Activated CD8-positive, alpha-beta T cell treated with anti-CD3 and anti-CD28 coated beads for 36 hours (primary cell): ENCODE measurements around the gene POC1B. TPM values are rescaled to one million over a fixed set of nuclear protein-coding genes. Genes with fewer than 3 reads are reported as not detected.

ENCODE experiments used
- ATAC-seq: fragments of 200-7000 bp; cut with Tn5 transposase; one replicate; pipeline ENCODE4 v1.10.0; 2021; ENCODE audit warnings: mild to moderate bottlenecking, moderate library complexity
- CTCF ChIA-PET: fragments of 350-600 bp; sonication (Branson Sonifier 250); formaldehyde crosslinking; loops from one replicate; lab custom pipeline; 2021; ENCODE audit warnings: antibody characterized with exemption; lab: Charles Lee
- POLR2A ChIA-PET: fragments of 350-600 bp; sonication (Branson Sonifier 250); formaldehyde crosslinking; loops from one replicate; lab custom pipeline; 2021; ENCODE audit warnings: antibody characterized with exemption; lab: Charles Lee
- DNase-seq: peaks from one replicate; pipeline ENCODE4 v3.0.0-alpha.2; 2020
- H3K27ac Mint-ChIP-seq: one replicate; pipeline ENCODE4 v1.8.0; 2021; ENCODE audit warnings: mild to moderate bottlenecking, mixed read lengths
- H3K27me3 Mint-ChIP-seq: one replicate; pipeline ENCODE4 v1.8.0; 2021; ENCODE audit warnings: mixed read lengths
- H3K36me3 Mint-ChIP-seq: one replicate; pipeline ENCODE4 v1.8.0; 2021; ENCODE audit warnings: low read depth, mixed read lengths
- H3K4me1 Mint-ChIP-seq: one replicate; pipeline ENCODE4 v1.8.0; 2021; ENCODE audit warnings: low read depth, mixed read lengths
- H3K4me3 Mint-ChIP-seq: one replicate; pipeline ENCODE4 v1.8.0; 2021; ENCODE audit warnings: mild to moderate bottlenecking, moderate library complexity, mixed read lengths
- H3K9me3 Mint-ChIP-seq: one replicate; pipeline ENCODE4 v1.8.0; 2021; ENCODE audit warnings: mixed read lengths
- intact Hi-C: fragments of 100-400 bp; cut with micrococcal nuclease; formaldehyde crosslinking; loops from one replicate; pipeline ENCODE4 v1.10.0; 2022
- total RNA-seq, 2 experiments: library from RNA; stranded (reverse); gene quantifications; one replicate each; pipeline ENCODE4 v1.2.3, GENCODE V29; 2021
- TF ChIP-seq, protein P1 (sequence below): fragments of 200-600 bp; IDR thresholded peaks from one replicate; pipeline ENCODE4 v1.8.0; 2022; ENCODE audit warnings: antibody characterized with exemption, mild to moderate bottlenecking

The POC1B gene
- total RNA-seq, 2 experiments from 2014 or later, result 31.9 to 34.8 TPM

DNA sequence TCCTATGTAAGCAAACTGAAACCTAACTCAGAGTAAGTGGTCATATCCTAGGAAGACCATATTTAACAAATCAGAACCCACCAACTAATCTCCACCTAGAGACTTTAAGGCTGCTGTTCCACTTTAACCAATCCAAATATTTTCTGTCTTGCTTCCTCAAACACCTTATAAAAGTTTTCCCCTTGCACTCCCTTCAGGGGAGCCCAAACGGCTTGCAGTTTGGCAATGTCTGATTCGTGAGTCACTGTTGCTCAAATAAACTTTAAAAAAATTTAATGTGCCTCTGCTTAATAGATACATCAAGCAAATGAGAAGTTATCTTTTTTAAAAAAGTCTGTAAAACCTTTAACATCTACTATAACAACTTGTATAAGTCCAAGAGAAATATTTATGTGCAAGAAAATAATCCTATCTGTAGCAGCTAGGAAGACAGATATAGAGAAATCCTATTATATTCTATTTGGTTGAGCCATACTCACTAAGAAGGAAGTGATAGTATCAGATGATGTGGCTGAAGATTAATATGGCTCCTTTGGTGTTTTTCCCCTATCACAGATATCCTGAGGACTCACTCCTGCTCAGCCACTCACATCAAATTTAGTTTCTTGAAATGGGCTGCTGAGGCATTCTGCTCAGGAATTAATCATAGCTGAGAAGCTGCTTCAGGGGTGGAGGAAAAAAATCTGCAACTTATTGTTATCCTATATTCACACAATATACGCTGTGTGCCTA, 108.4 kb downstream of the POC1B start:
- ChIA-PET CTCF (no interaction called here), POLR2A (no interaction called here)
- ATAC-seq, result no peak
- TF ChIP-seq, protein P1, sequence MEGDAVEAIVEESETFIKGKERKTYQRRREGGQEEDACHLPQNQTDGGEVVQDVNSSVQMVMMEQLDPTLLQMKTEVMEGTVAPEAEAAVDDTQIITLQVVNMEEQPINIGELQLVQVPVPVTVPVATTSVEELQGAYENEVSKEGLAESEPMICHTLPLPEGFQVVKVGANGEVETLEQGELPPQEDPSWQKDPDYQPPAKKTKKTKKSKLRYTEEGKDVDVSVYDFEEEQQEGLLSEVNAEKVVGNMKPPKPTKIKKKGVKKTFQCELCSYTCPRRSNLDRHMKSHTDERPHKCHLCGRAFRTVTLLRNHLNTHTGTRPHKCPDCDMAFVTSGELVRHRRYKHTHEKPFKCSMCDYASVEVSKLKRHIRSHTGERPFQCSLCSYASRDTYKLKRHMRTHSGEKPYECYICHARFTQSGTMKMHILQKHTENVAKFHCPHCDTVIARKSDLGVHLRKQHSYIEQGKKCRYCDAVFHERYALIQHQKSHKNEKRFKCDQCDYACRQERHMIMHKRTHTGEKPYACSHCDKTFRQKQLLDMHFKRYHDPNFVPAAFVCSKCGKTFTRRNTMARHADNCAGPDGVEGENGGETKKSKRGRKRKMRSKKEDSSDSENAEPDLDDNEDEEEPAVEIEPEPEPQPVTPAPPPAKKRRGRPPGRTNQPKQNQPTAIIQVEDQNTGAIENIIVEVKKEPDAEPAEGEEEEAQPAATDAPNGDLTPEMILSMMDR, result no peak
- no peak for DNase-seq
- Mint-ChIP-seq H3K9me3 (no peaks in the 10 kb centered on the region), H3K36me3 (peaks cover 9% of the 10 kb centered on the region), H3K4me3 (no peak overlapping the region), H3K27ac (no peak overlapping the region), H3K27me3 (no peaks in the 10 kb centered on the region), H3K4me1 (peaks cover 4% of the 10 kb centered on the region)
- intact Hi-C loops, result no loop called here

DNA sequence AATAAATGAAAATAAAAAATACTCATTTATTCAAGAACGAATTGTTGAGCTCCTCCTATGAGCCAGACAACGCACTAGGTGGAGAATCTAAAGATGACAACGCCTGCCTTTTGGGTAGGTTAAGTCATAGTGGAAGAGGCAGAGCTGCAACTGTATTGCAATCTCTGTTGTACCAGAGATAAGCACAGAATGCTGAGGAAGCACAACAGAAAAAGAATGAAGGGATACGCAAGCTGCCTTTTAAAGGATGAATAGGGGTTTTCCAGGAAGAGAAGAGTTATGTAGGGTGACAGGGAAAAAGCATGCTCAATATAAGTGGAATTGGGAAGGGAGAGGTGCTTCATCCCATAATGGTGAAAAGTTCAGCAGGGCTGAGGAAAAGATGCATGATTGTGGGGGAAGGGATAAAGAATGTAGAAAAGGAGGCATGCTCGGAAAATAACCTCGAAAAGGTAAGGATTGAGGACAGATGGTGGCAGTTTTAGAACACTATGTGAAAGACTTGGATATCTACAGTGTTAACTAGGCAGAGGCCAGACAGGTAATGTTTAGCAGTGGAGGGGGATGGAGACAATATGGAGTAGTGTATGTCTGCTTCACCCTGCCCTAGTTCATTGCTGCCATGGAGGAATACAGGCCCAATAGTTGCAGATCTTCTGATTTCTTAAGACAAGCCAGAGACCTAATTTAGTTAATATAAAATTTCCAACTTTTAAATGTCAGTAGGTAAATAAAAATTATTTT, 109.6 kb downstream of the POC1B start:
- ATAC-seq (no peak), DNase-seq (no peak)
- no peak overlapping the region for H3K27ac Mint-ChIP-seq
- peaks cover 9% of the 10 kb centered on the region for H3K36me3 Mint-ChIP-seq
- H3K4me1 Mint-ChIP-seq, result no peaks in the 10 kb centered on the region
- H3K4me3 Mint-ChIP-seq, result no peak overlapping the region
- ChIA-PET POLR2A (interaction anchor here (0.6 kb wide), 1 partner anchor 46 kb away, joined by 3 read pairs; no protein-coding TSS in a partner anchor), CTCF (no interaction called here)
- TF ChIP-seq, protein P1, result no peak
- H3K27me3 Mint-ChIP-seq, result no peaks in the 10 kb centered on the region
- H3K9me3 Mint-ChIP-seq, result no peaks in the 10 kb centered on the region
- intact Hi-C loops, result no loop called here

DNA sequence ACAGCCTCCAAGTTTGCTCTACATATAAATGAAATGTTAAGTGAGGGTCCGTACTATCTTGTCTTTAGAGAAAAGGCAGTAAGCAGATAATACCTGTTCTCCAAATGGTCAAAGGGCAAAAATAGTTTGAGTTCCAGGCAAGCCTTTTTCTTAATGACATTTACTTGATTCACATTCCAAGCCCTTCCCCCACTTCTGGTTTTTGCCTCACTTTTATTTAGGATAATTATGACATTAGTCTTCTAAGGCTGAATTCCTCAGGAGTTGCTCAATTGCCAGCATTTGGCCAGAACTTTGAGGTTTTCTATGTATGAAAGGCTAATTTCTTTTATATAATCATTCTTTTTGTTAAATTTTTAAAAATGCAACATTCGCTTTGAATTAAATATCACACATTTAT, 111.0 kb downstream of the POC1B start:
- no peak for DNase-seq
- ATAC-seq, result no peak
- Mint-ChIP-seq H3K36me3 (peaks cover 4% of the 10 kb centered on the region), H3K4me1 (no peaks in the 10 kb centered on the region), H3K9me3 (no peaks in the 10 kb centered on the region), H3K27ac (no peak overlapping the region), H3K4me3 (no peak overlapping the region), H3K27me3 (no peaks in the 10 kb centered on the region)
- ChIA-PET CTCF (no interaction called here), POLR2A (no interaction called here)
- TF ChIP-seq, protein P1, result no peak
- intact Hi-C loops, result no loop called here

DNA sequence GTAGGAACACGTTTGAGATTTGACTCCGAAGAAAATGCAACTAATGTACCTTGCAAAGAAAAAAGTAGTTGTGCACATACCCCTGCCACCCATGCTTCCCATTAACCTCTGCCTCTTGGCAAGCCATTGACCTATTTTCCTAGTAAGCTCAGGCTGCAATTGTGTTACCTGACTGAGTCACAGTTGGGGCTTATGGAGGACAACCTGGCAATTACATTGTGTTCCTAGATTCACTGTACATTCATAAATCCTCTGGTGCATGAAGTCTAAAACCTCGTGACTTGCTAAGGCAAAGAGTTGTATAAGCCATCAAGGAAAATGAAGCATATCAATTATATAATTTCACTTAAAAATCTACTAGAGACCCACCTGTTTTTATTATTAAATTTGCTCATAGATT, 111.5 kb downstream of the POC1B start:
- Mint-ChIP-seq H3K36me3 (peaks cover 4% of the 10 kb centered on the region), H3K4me3 (no peak overlapping the region), H3K27me3 (no peaks in the 10 kb centered on the region), H3K4me1 (no peaks in the 10 kb centered on the region), H3K27ac (no peak overlapping the region), H3K9me3 (no peaks in the 10 kb centered on the region)
- POLR2A ChIA-PET, result no interaction called here
- CTCF ChIA-PET, result interaction anchor here (1.5 kb wide), 1 partner anchor 8 kb away, joined by 3 read pairs; no protein-coding TSS in a partner anchor
- ATAC-seq (no peak), DNase-seq (no peak)
- TF ChIP-seq, protein P1, result no peak
- intact Hi-C loops, result no loop called here

DNA sequence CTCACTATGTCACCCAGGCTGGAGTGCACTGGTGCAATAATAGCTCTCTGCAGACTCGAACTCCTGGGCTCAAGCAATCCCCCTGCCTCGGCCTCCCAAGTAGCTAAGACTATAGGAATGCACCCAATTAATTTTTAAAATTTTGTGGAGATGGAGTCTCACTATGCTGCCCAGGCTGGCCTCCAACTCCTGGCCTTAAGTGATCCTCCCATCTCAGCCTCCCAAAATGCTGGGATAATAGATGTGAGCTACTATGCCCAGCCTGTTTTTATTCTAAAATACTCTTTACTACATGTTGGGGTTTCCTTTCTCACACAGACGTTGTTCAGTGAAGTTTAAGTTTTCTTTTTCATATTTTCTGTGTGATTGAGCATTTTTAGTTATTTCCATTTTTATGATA, 112.6 kb downstream of the POC1B start:
- CTCF ChIA-PET, result interaction anchor here (1.5 kb wide), 1 partner anchor 9 kb away, joined by 3 read pairs; no protein-coding TSS in a partner anchor
- no peaks in the 10 kb centered on the region for H3K9me3 Mint-ChIP-seq
- H3K4me3 Mint-ChIP-seq, result no peak overlapping the region
- POLR2A ChIA-PET, result no interaction called here
- H3K27me3 Mint-ChIP-seq, result no peaks in the 10 kb centered on the region
- no peak overlapping the region for H3K27ac Mint-ChIP-seq
- intact Hi-C loops, result no loop called here
- ATAC-seq, result no peak
- H3K36me3 Mint-ChIP-seq, result no peaks in the 10 kb centered on the region
- no peak for DNase-seq
- TF ChIP-seq, protein P1, result no peak
- H3K4me1 Mint-ChIP-seq, result no peaks in the 10 kb centered on the region
